Lung (tissue), 12 donors: ENCODE data around the gene PSRC1. TPM values are rescaled to one million over a fixed set of nuclear protein-coding genes. Genes with fewer than 3 reads are reported as not detected.

Experiments used
- ATAC-seq: fragments of 200-7000 bp; cut with Tn5 transposase; one replicate; pipeline ENCODE4 v1.9.1; 2020; ENCODE audit warnings: moderate number of reproducible peaks; ENCODE audit not compliant: insufficient read depth, low FRiP score
- DNase-seq, 3 donors: peaks; one replicate each; pipeline ENCODE4 v3.0.0-alpha.2; 2013 to 2017
- H3K27ac ChIP-seq, 2 donors: one replicate each; pipeline ENCODE4 v1.5.1; 2013; ENCODE audit warnings: mild to moderate bottlenecking in 2 of 2, moderate library complexity in 2 of 2, control low read depth in 1 of 2, inconsistent platforms in 1 of 2, low read depth in 1 of 2, low read length in 1 of 2
- H3K27me3 ChIP-seq, 3 donors: one replicate each; pipeline ENCODE4 v1.5.1; 2013; ENCODE audit warnings: low read length in 2 of 3; ENCODE audit not compliant: control insufficient read depth in 3 of 3, insufficient read depth in 3 of 3
- H3K36me3 ChIP-seq, 4 donors: one replicate each; pipeline ENCODE4 v1.5.1; 2013; ENCODE audit warnings: low read length in 4 of 4, mild to moderate bottlenecking in 1 of 4, moderate library complexity in 1 of 4; ENCODE audit not compliant: control insufficient read depth in 4 of 4, insufficient read depth in 4 of 4
- H3K4me1 ChIP-seq, 5 donors: one replicate each; pipeline ENCODE4 v1.5.1; 2013; ENCODE audit warnings: low read length in 5 of 5, mild to moderate bottlenecking in 2 of 5, moderate library complexity in 1 of 5; ENCODE audit not compliant: control insufficient read depth in 5 of 5, insufficient read depth in 5 of 5
- H3K4me3 ChIP-seq: one replicate; pipeline ENCODE4 v1.5.1; 2013; ENCODE audit warnings: mild to moderate bottlenecking, control low read depth, moderate library complexity
- H3K9ac ChIP-seq, 2 donors: one replicate each; pipeline ENCODE4 v1.5.1; 2013; ENCODE audit warnings: low read length in 2 of 2, control low read depth in 1 of 2; ENCODE audit not compliant: insufficient read depth in 1 of 2
- H3K9me3 ChIP-seq, 4 donors: one replicate each; pipeline ENCODE4 v1.5.1; 2013; ENCODE audit warnings: low read length in 3 of 4, mild to moderate bottlenecking in 1 of 4, moderate library complexity in 1 of 4; ENCODE audit not compliant: control insufficient read depth in 4 of 4, insufficient read depth in 3 of 4
- WGBS, 2 donors: extraction: QIAGEN DNeasy Blood & Tissue Kit; methylation state at CpG; one replicate each; pipeline ENCODE4 v1.1.7; 2013; 5-methylcytosine and 5-hydroxymethylcytosine counted together
- polyA plus RNA-seq, 2 donors: library from polyadenylated mRNA; stranded (reverse); fragments of 200-250 nt; gene quantifications; one replicate each; pipeline ENCODE4 v1.2.1, GENCODE V29; 2013
- total RNA-seq, 2 donors: library from RNA; depleted of rRNA in 1 of 2; stranded (reverse); fragments of >200 nt in 1 of 2; gene quantifications; one replicate each; pipeline ENCODE4 v1.2.1, GENCODE V29; 2014 to 2021
- TF ChIP-seq, protein P1 (sequence below): IDR thresholded peaks from 2 replicates; pipeline ENCODE4 v1.5.1; 2012; ENCODE audit warnings: mild to moderate bottlenecking; ENCODE audit errors: control extremely low read depth, extremely low read depth
- donor health status: control.
- donor health status: control.
- donor health status: Bipolar disorder and iron deficiency.
- donor health status: healthy.
- donor health status: DM: yes; HTN: yes; CAD: no.

PSRC1 gene
- total and polyA plus RNA-seq, 4 donors: 2.7 to 4.9 (median 4.8) TPM

DNA sequence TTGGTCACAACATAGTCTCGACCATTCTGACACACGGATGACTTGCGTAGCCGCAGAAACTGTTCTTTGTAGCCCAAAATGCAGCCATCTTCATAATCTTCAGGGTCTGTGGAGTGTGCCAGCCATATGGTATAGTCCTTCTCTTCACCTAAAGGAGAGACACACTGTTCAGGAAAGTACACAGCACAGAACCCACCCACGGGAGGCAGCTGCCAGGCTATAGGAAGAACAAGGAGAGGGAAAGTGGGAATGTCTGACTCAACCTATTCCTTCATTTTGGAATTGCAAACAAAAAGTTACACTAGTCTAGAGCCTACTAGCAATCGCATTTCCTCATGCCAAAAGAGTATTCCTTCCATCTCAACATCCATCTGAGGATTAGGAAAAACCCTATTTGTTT lies 40.0 kb upstream of the PSRC1 start:
- Histone ChIP-seq H3K27ac (no peak overlapping the region), H3K9ac (no peak overlapping the region), H3K9me3 (peaks cover 0 to 1% (median 0%) of the 10 kb centered on the region in 4 donors), H3K27me3 (no peaks in the 10 kb centered on the region), H3K36me3 (peaks cover 21 to 57% (median 31%) of the 10 kb centered on the region in 4 donors), H3K4me1 (no peaks in the 10 kb centered on the region), H3K4me3 (no peak overlapping the region)
- no peak for DNase-seq
- TF ChIP-seq, protein P1, sequence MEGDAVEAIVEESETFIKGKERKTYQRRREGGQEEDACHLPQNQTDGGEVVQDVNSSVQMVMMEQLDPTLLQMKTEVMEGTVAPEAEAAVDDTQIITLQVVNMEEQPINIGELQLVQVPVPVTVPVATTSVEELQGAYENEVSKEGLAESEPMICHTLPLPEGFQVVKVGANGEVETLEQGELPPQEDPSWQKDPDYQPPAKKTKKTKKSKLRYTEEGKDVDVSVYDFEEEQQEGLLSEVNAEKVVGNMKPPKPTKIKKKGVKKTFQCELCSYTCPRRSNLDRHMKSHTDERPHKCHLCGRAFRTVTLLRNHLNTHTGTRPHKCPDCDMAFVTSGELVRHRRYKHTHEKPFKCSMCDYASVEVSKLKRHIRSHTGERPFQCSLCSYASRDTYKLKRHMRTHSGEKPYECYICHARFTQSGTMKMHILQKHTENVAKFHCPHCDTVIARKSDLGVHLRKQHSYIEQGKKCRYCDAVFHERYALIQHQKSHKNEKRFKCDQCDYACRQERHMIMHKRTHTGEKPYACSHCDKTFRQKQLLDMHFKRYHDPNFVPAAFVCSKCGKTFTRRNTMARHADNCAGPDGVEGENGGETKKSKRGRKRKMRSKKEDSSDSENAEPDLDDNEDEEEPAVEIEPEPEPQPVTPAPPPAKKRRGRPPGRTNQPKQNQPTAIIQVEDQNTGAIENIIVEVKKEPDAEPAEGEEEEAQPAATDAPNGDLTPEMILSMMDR: no peak
- no peak for ATAC-seq
- WGBS, 2 donors: 95 to 96% methylated on average over 6 of the region's 6 CpGs

DNA sequence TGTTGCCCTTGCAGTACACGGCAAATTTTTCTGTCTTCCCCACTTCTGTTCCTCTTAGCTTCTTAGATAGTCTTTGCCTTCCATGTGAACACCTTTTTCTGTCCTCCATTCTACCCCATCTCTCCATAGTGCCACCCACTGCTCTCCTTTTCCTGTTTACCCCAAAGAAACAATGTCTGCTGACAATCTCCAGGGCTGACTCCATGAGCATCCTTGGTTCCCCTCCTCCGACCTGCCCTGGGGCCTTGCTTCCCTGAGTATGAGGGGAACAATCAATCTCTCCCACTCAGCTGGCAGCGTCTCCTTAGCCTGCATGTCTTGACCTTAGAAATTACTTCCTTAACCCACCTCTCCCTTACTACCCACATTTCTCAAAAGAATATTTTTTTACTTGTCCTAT lies 36.2 kb upstream of the PSRC1 start:
- 85 to 88% methylated on average over 3 of the region's 3 CpGs for WGBS, 2 donors
- Histone ChIP-seq H3K4me1 (peaks cover 0 to 4% (median 0%) of the 10 kb centered on the region in 5 donors), H3K9ac (no peak overlapping the region), H3K27me3 (no peaks in the 10 kb centered on the region), H3K9me3 (no peaks in the 10 kb centered on the region), H3K27ac (no peak overlapping the region), H3K4me3 (no peak overlapping the region), H3K36me3 (peaks cover 20 to 53% (median 32%) of the 10 kb centered on the region in 4 donors)
- DNase-seq (no peak), ATAC-seq (no peak)
- TF ChIP-seq, protein P1: no peak

DNA sequence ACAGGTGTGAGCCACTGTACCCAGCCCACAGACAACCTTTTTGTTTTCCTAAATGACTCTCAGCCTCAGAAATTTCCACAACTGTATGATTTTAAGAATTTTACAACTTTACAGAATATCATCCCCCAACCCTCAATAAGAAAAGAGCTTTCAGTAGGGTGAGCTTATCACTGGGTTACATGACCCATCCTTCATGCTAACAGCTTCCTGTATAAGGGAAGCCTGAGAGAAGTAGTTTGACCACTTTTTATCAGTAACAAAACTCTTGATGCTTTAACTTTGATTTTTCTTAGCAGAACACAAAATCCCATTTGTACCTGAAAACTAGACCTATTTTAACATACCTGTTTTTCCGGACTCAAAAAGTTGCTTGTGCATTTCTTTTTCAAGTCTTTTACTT lies 33.6 kb upstream of the PSRC1 start:
- H3K4me3 ChIP-seq: no peak overlapping the region
- TF ChIP-seq, protein P1: no peak
- ATAC-seq (no peak), DNase-seq (peak in 2 of 3 donors; percentile 14 to 41)
- no peaks in the 10 kb centered on the region for H3K9me3 ChIP-seq
- H3K4me1 ChIP-seq: peaks cover 0 to 8% (median 4%) of the 10 kb centered on the region in 5 donors
- no peak overlapping the region for H3K27ac ChIP-seq
- H3K27me3 ChIP-seq: no peaks in the 10 kb centered on the region
- peaks cover 9 to 45% (median 29%) of the 10 kb centered on the region in 4 donors for H3K36me3 ChIP-seq
- WGBS, 2 donors: 94 to 98% methylated on average over 1 of the region's 1 CpG
- no peak overlapping the region for H3K9ac ChIP-seq

DNA sequence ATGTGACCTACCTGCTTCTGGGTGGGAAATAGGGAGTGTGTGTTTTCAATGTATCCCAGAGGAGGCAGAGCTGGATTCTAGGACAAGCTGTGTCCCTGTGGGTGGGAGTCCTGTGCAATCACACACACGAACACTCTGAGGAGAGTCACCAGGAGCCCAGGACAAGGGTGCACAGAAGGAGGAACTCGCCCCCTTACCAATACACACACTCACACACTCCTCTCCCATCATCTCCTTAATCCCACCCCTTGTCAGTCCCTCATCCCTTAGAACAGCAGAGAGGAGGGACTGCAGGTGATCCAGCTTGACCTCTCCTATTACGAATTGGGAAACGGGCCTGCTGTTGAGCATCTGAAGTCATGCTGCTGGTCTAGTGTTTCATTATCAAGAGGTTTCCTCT lies 32.3 kb upstream of the PSRC1 start:
- TF ChIP-seq, protein P1: no peak
- H3K9ac ChIP-seq: no peak overlapping the region
- no peaks in the 10 kb centered on the region for H3K27me3 ChIP-seq
- ATAC-seq (no peak), DNase-seq (no peak)
- peaks cover 0 to 8% (median 4%) of the 10 kb centered on the region in 5 donors for H3K4me1 ChIP-seq
- H3K9me3 ChIP-seq: no peaks in the 10 kb centered on the region
- 89 to 94% methylated on average over 4 of the region's 4 CpGs for WGBS, 2 donors
- no peak overlapping the region for H3K27ac ChIP-seq
- H3K4me3 ChIP-seq: no peak overlapping the region
- H3K36me3 ChIP-seq: peaks cover 5 to 43% (median 22%) of the 10 kb centered on the region in 4 donors
